GM18502 (cell line): ENCODE results near the gene KRT39.
"Not testable (repeated sequence)": the region's sequence is repeated elsewhere in the genome, so short reads cannot be mapped to it uniquely, and the experiment has no call there.

Experiments
- ATAC-seq: cut with Tn5 transposase; IDR thresholded peaks from one replicate; pipeline ENCODE4 v1.9.1; 2021; ENCODE audit warnings: mild to moderate bottlenecking; ENCODE audit not compliant: unreplicated experiment, poor library complexity

KRT39 gene

GRCh38 chr17:40945414-40945813 is 21.3 kb downstream of the KRT39 start:
- no peak for ATAC-seq

GRCh38 chr17:40944531-40944930 is 22.2 kb downstream of the KRT39 start:
- ATAC-seq: no peak

GRCh38 chr17:40942553-40942952 is 24.2 kb downstream of the KRT39 start:
- ATAC-seq: no peak

GRCh38 chr17:40940266-40940665 is 26.5 kb downstream of the KRT39 start:
- ATAC-seq: no peak

- no peak for ATAC-seq
Measured at GRCh38 chr17:40938981-40939380, 27.8 kb downstream of the KRT39 start.

- no peak for ATAC-seq
Measured at GRCh38 chr17:40937384-40937819, 29.3 kb downstream of the KRT39 start, which contains the start of gene KRT23. KRT23 (minus strand) TSS chr17:40937646; CDS start chr17:40936603, 1,043 bp downstream.

GRCh38 chr17:40936976-40937375 is 29.8 kb downstream of the KRT39 start:
- no peak for ATAC-seq

GRCh38 chr17:40936437-40936971 is 30.2 kb downstream of the KRT39 start:
- ATAC-seq: no peak

GRCh38 chr17:40935624-40936023 is 31.1 kb downstream of the KRT39 start:
- no peak for ATAC-seq

- ATAC-seq: no peak
Measured at GRCh38 chr17:40932608-40933007, 34.1 kb downstream of the KRT39 start.

- no peak for ATAC-seq
Measured at GRCh38 chr17:40931311-40931710, 35.4 kb downstream of the KRT39 start.

- ATAC-seq: no peak
Measured at GRCh38 chr17:40926341-40926740, 40.4 kb downstream of the KRT39 start.

GRCh38 chr17:40922239-40922638 is 44.5 kb downstream of the KRT39 start:
- ATAC-seq: no peak

GRCh38 chr17:40921026-40921425 is 45.7 kb downstream of the KRT39 start:
- ATAC-seq: no peak

GRCh38 chr17:40917116-40917515 is 49.6 kb downstream of the KRT39 start:
- ATAC-seq: not testable (repeated sequence)

- no peak for ATAC-seq
Measured at GRCh38 chr17:40916366-40916765, 50.4 kb downstream of the KRT39 start.

- no peak for ATAC-seq
Measured at GRCh38 chr17:40915721-40916256, 51.0 kb downstream of the KRT39 start.

GRCh38 chr17:40915199-40915661 is 51.5 kb downstream of the KRT39 start:
- no peak for ATAC-seq

GRCh38 chr17:40914075-40914855 is 52.5 kb downstream of the KRT39 start:
- ATAC-seq: no peak

GRCh38 chr17:40912486-40913210 is 54.1 kb downstream of the KRT39 start:
- ATAC-seq: no peak

GRCh38 chr17:40910441-40910841 is 56.3 kb downstream of the KRT39 start:
- ATAC-seq: no peak
